Ishikawa (cell line): ENCODE data around the gene FBXO7.

Experiments used
- CEBPB ChIP-seq: IDR thresholded peaks from 2 replicates; pipeline ENCODE4 v1.6.1; 2012
- CREB1 ChIP-seq: IDR thresholded peaks from 2 replicates; pipeline ENCODE4 v1.6.1; 2012; ENCODE audit warnings: low read depth
- EGR1 ChIP-seq: IDR thresholded peaks from 2 replicates; pipeline ENCODE4 v1.6.1; 2012
- EP300 ChIP-seq: IDR thresholded peaks from 2 replicates; pipeline ENCODE4 v1.6.1; 2012; ENCODE audit warnings: borderline replicate concordance
- FOXM1 ChIP-seq: IDR thresholded peaks from 2 replicates; pipeline ENCODE4 v1.6.1; 2012; ENCODE audit warnings: low read depth, borderline replicate concordance
- MAX ChIP-seq: IDR thresholded peaks from 2 replicates; pipeline ENCODE4 v1.6.1; 2012
- NFIC ChIP-seq: IDR thresholded peaks from 2 replicates; pipeline ENCODE4 v1.6.1; 2012
- RAD21 ChIP-seq: IDR thresholded peaks from 2 replicates; pipeline ENCODE4 v1.6.1; 2012; ENCODE audit warnings: low read depth
- REST ChIP-seq: IDR thresholded peaks from 2 replicates; pipeline ENCODE4 v1.6.1; 2012; ENCODE audit warnings: low read depth, mild to moderate bottlenecking
- TAF1 ChIP-seq: IDR thresholded peaks from 2 replicates; pipeline ENCODE4 v1.6.1; 2012; ENCODE audit warnings: low read depth, mild to moderate bottlenecking
- TCF12 ChIP-seq: IDR thresholded peaks from 2 replicates; pipeline ENCODE4 v1.6.1; 2012; ENCODE audit warnings: low read depth
- TEAD4 ChIP-seq: IDR thresholded peaks from 2 replicates; pipeline ENCODE4 v1.6.1; 2012
- YY1 ChIP-seq: IDR thresholded peaks from 2 replicates; pipeline ENCODE4 v1.6.1; 2012; ENCODE audit warnings: low read depth
- ZBTB7A ChIP-seq: IDR thresholded peaks from 2 replicates; pipeline ENCODE4 v1.6.1; 2012; ENCODE audit warnings: low read depth
- TF ChIP-seq, protein P1 (sequence below): IDR thresholded peaks from 2 replicates; pipeline ENCODE4 v1.6.1; 2012

Gene FBXO7

GRCh38 chr22:32494971-32495370 lies 20.4 kb downstream of the FBXO7 start:
- TF ChIP-seq YY1, result no peak
- TF ChIP-seq FOXM1, result no peak
- TF ChIP-seq TAF1, result no peak
- no peak for TF ChIP-seq TCF12
- no peak for TF ChIP-seq CEBPB
- TF ChIP-seq, protein P1, sequence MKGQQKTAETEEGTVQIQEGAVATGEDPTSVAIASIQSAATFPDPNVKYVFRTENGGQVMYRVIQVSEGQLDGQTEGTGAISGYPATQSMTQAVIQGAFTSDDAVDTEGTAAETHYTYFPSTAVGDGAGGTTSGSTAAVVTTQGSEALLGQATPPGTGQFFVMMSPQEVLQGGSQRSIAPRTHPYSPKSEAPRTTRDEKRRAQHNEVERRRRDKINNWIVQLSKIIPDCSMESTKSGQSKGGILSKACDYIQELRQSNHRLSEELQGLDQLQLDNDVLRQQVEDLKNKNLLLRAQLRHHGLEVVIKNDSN, result no peak
- no peak for TF ChIP-seq CREB1
- no peak for TF ChIP-seq REST
- no peak for TF ChIP-seq NFIC
- TF ChIP-seq RAD21, result no peak
- TF ChIP-seq TEAD4, result no peak
- no peak for TF ChIP-seq ZBTB7A
- TF ChIP-seq MAX, result no peak
- no peak for TF ChIP-seq EP300
- TF ChIP-seq EGR1, result no peak

DNA sequence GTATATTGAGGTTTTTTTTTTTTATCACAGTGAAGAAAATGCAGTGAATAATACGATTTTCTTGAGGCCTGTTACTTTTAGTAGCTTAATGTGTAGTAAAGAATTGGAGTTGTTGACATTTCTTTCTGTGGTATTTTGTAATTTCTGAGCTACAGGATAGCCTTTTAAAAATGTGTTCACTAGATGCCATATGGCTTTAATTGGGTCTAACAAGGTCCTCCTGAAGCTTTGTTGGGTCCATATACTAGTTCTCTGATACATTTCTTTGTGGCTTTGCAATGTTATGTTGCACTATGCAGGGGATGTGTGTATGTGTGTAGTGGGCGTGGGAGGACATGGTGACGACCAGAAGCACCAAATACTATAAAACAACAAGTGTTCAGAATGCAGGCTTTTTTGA lies 25.1 kb downstream of the FBXO7 start:
- TF ChIP-seq CEBPB, result no peak
- TF ChIP-seq TCF12, result no peak
- no peak for TF ChIP-seq YY1
- no peak for TF ChIP-seq REST
- no peak for TF ChIP-seq CREB1
- no peak for TF ChIP-seq MAX
- no peak for TF ChIP-seq FOXM1
- no peak for TF ChIP-seq ZBTB7A
- no peak for TF ChIP-seq EP300
- TF ChIP-seq, protein P1, result no peak
- TF ChIP-seq TAF1, result no peak
- no peak for TF ChIP-seq TEAD4
- TF ChIP-seq RAD21, result no peak
- no peak for TF ChIP-seq NFIC

- TF ChIP-seq FOXM1, result no peak
- no peak for TF ChIP-seq YY1
Measured at GRCh38 chr22:32501836-32502752, 27.5 kb downstream of the FBXO7 start.

DNA sequence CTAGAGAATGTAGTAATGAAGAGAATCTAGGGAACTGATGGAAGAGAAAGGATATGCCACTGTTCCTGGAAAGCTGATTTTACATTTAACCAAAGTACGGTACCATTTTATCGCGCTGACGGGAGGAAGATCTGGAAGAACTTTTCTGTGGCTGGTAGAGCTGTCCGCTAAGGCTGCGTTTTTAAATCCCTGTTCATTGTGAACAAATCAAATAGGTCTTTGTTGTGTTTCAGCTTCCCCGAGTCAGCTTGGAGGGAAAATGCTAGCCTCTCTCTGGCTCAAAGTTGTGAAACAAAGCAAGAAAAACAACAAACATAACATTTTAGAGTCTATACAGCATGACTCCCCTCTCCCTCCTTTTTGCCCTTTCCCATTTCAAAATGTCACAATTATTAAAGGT lies 34.4 kb downstream of the FBXO7 start:
- TF ChIP-seq REST, result no peak

GRCh38 chr22:32511274-32511673 lies 36.7 kb downstream of the FBXO7 start:
- TF ChIP-seq TEAD4, result no peak
- TF ChIP-seq TAF1, result no peak
- no peak for TF ChIP-seq TCF12
- no peak for TF ChIP-seq RAD21
- no peak for TF ChIP-seq CREB1
- TF ChIP-seq ZBTB7A, result no peak
- TF ChIP-seq CEBPB, result no peak
- no peak for TF ChIP-seq EP300
- no peak for TF ChIP-seq EGR1
- TF ChIP-seq, protein P1, result no peak
- TF ChIP-seq NFIC, result no peak
- no peak for TF ChIP-seq MAX
- no peak for TF ChIP-seq YY1
- TF ChIP-seq FOXM1, result no peak
- TF ChIP-seq REST, result no peak
